ENCODE data around the gene NAPA.

NAPA gene

GRCh38 chr19:47507012-47507411 lies 7.9 kb downstream of the NAPA start:
- TF ChIP-seq EZH2 (IDR thresholded peaks at IDR 0.05; ENCODE audit: borderline replicate concordance, low read length), result no peak
- TF ChIP-seq CTCF (IDR thresholded peaks at IDR 0.05; ENCODE audit: low read length), result no peak
- H3K27ac ChIP-seq (ENCODE audit: low read depth, low read length, poor library complexity, severe bottlenecking), result no peak overlapping the region

GRCh38 chr19:47506459-47506858 lies 8.4 kb downstream of the NAPA start:
- H3K36me3 ChIP-seq (ENCODE audit: insufficient read depth, low read length), result peaks cover 32% of the 10 kb centered on the region; the same call in 1 of the 2 replicates
- no peak overlapping the region for H3K9ac ChIP-seq (ENCODE audit: low read length)
- H3K4me1 ChIP-seq (ENCODE audit: insufficient read depth, low read length, severe bottlenecking), result no peaks in the 10 kb centered on the region
- H3K27me3 ChIP-seq (ENCODE audit: insufficient read depth, low read length), result no peaks in the 10 kb centered on the region
- no peak overlapping the region for H3K4me3 ChIP-seq (ENCODE audit: low read depth, low read length, poor library complexity, severe bottlenecking)
- H3F3A ChIP-seq (ENCODE audit: insufficient read depth, low read length), result no peaks in the 10 kb centered on the region
- no peaks in the 10 kb centered on the region for H3K9me2 ChIP-seq (ENCODE audit: low read depth, low read length)
- H3K9me3 ChIP-seq (ENCODE audit: low read length), result no peaks in the 10 kb centered on the region
- no peak overlapping the region for H3K27ac ChIP-seq (ENCODE audit: low read depth, low read length, poor library complexity, severe bottlenecking)
- TF ChIP-seq CTCF (IDR thresholded peaks at IDR 0.05; ENCODE audit: low read length), result no peak
- no peak for TF ChIP-seq EZH2 (IDR thresholded peaks at IDR 0.05; ENCODE audit: borderline replicate concordance, low read length)
- H3K4me2 ChIP-seq (ENCODE audit: low read length), result no peak overlapping the region
- H4K20me1 ChIP-seq (ENCODE audit: insufficient read depth, low read length), result no peaks in the 10 kb centered on the region
- no peak overlapping the region for H2AFZ ChIP-seq (ENCODE audit: low read length)
- 0 out of 2 replicates have a peak, but pooled peaks cover 8% of the 10 kb centered on the region for H3K79me2 ChIP-seq (ENCODE audit: insufficient read depth, low read length)

More at GRCh38 chr19:47507012-47507411, 7.9 kb downstream of the NAPA start:
- no peaks in the 10 kb centered on the region for H3F3A ChIP-seq (ENCODE audit: insufficient read depth, low read length)
- H2AFZ ChIP-seq (ENCODE audit: low read length), result no peak overlapping the region
- 0 out of 2 replicates have a peak, but pooled peaks cover 8% of the 10 kb centered on the region for H3K79me2 ChIP-seq (ENCODE audit: insufficient read depth, low read length)
- no peak overlapping the region for H3K4me2 ChIP-seq (ENCODE audit: low read length)
- H3K4me1 ChIP-seq (ENCODE audit: insufficient read depth, low read length, severe bottlenecking), result peaks cover 2% of the 10 kb centered on the region
- H3K36me3 ChIP-seq (ENCODE audit: insufficient read depth, low read length), result peaks cover 31% of the 10 kb centered on the region; the same call in 1 of the 2 replicates
- H3K9ac ChIP-seq (ENCODE audit: low read length), result no peak overlapping the region
- no peak overlapping the region for H3K4me3 ChIP-seq (ENCODE audit: low read depth, low read length, poor library complexity, severe bottlenecking)
- no peaks in the 10 kb centered on the region for H3K9me3 ChIP-seq (ENCODE audit: low read length)
- no peaks in the 10 kb centered on the region for H4K20me1 ChIP-seq (ENCODE audit: insufficient read depth, low read length)
- H3K27me3 ChIP-seq (ENCODE audit: insufficient read depth, low read length), result no peaks in the 10 kb centered on the region
- H3K9me2 ChIP-seq (ENCODE audit: low read depth, low read length), result no peaks in the 10 kb centered on the region

- H3F3A ChIP-seq (ENCODE audit: insufficient read depth, low read length), result no peaks in the 10 kb centered on the region
- H3K9me3 ChIP-seq (ENCODE audit: low read length), result no peaks in the 10 kb centered on the region
- no peak overlapping the region for H3K9ac ChIP-seq (ENCODE audit: low read length)
- no peak overlapping the region for H2AFZ ChIP-seq (ENCODE audit: low read length)
- no peaks in the 10 kb centered on the region for H4K20me1 ChIP-seq (ENCODE audit: insufficient read depth, low read length)
- no peak overlapping the region for H3K4me3 ChIP-seq (ENCODE audit: low read depth, low read length, poor library complexity, severe bottlenecking)
- no peak for TF ChIP-seq CTCF (IDR thresholded peaks at IDR 0.05; ENCODE audit: low read length)
- H3K79me2 ChIP-seq (ENCODE audit: insufficient read depth, low read length), result 0 out of 2 replicates have a peak, but pooled peaks cover 8% of the 10 kb centered on the region
- H3K9me2 ChIP-seq (ENCODE audit: low read depth, low read length), result no peaks in the 10 kb centered on the region
- H3K27ac ChIP-seq (ENCODE audit: low read depth, low read length, poor library complexity, severe bottlenecking), result no peak overlapping the region
- H3K4me2 ChIP-seq (ENCODE audit: low read length), result no peak overlapping the region
- no peaks in the 10 kb centered on the region for H3K4me1 ChIP-seq (ENCODE audit: insufficient read depth, low read length, severe bottlenecking)
- H3K27me3 ChIP-seq (ENCODE audit: insufficient read depth, low read length), result no peaks in the 10 kb centered on the region
- H3K36me3 ChIP-seq (ENCODE audit: insufficient read depth, low read length), result peaks cover 40% of the 10 kb centered on the region; the same call in 1 of the 2 replicates
These were observed 9.4 kb downstream of the NAPA start for GRCh38 chr19:47505506-47505905.
